Measurements from ENCODE around the gene GRWD1.

The GRWD1 gene

GRCh38 chr19:48456864-48457263 lies 11.1 kb downstream of the GRWD1 start:
- no peak overlapping the region for H3K4me3 ChIP-seq (ENCODE audit: low read depth, low read length)
- H3K27me3 ChIP-seq, result no peaks in the 10 kb centered on the region
- TF ChIP-seq CTCF (IDR thresholded peaks at IDR 0.05; ENCODE audit: low read depth, low read length), result no peak
- no peaks in the 10 kb centered on the region for H3K4me1 ChIP-seq
- no peaks in the 10 kb centered on the region for H3K9me3 ChIP-seq
- no peak for DNase-seq
- peaks cover 39% of the 10 kb centered on the region for H3K36me3 ChIP-seq

- no peak for TF ChIP-seq CTCF (IDR thresholded peaks at IDR 0.05; ENCODE audit: low read depth, low read length)
- peaks cover 34% of the 10 kb centered on the region for H3K36me3 ChIP-seq
- DNase-seq, result no peak
- H3K4me1 ChIP-seq, result no peaks in the 10 kb centered on the region
- no peak overlapping the region for H3K4me3 ChIP-seq (ENCODE audit: low read depth, low read length)
- H3K9me3 ChIP-seq, result no peaks in the 10 kb centered on the region
- no peaks in the 10 kb centered on the region for H3K27me3 ChIP-seq
Observed at GRCh38 chr19:48458016-48458415, 12.2 kb downstream of the GRWD1 start.

GRCh38 chr19:48461651-48461981 lies 15.8 kb downstream of the GRWD1 start:
- no peaks in the 10 kb centered on the region for H3K4me1 ChIP-seq
- no peak for DNase-seq
- TF ChIP-seq CTCF (IDR thresholded peaks at IDR 0.05; ENCODE audit: low read depth, low read length), result no peak
- no peaks in the 10 kb centered on the region for H3K9me3 ChIP-seq
- peaks cover 12% of the 10 kb centered on the region for H3K36me3 ChIP-seq
- H3K4me3 ChIP-seq (ENCODE audit: low read depth, low read length), result no peak overlapping the region
- no peaks in the 10 kb centered on the region for H3K27me3 ChIP-seq

- TF ChIP-seq CTCF (IDR thresholded peaks at IDR 0.05; ENCODE audit: low read depth, low read length), result no peak
- H3K36me3 ChIP-seq, result peaks cover 9% of the 10 kb centered on the region
- H3K9me3 ChIP-seq, result no peaks in the 10 kb centered on the region
- DNase-seq, result no peak
- no peaks in the 10 kb centered on the region for H3K27me3 ChIP-seq
- no peaks in the 10 kb centered on the region for H3K4me1 ChIP-seq
- no peak overlapping the region for H3K4me3 ChIP-seq (ENCODE audit: low read depth, low read length)
Observed at GRCh38 chr19:48461982-48462655, 16.3 kb downstream of the GRWD1 start.

GRCh38 chr19:48465215-48465614 lies 19.4 kb downstream of the GRWD1 start:
- Histone ChIP-seq H3K27me3 (no peaks in the 10 kb centered on the region), H3K4me3 (ENCODE audit: low read depth, low read length) (no peak overlapping the region), H3K9me3 (no peaks in the 10 kb centered on the region), H3K4me1 (no peaks in the 10 kb centered on the region), H3K36me3 (peaks cover 9% of the 10 kb centered on the region; the same call in 1 of the 2 replicates)
- no peak for DNase-seq
- TF ChIP-seq CTCF (IDR thresholded peaks at IDR 0.05; ENCODE audit: low read depth, low read length), result no peak

GRCh38 chr19:48466561-48467325 lies 21.0 kb downstream of the GRWD1 start:
- H3K4me3 ChIP-seq (ENCODE audit: low read depth, low read length), result no peak overlapping the region
- no peak for TF ChIP-seq CTCF (IDR thresholded peaks at IDR 0.05; ENCODE audit: low read depth, low read length)
- H3K9me3 ChIP-seq, result no peaks in the 10 kb centered on the region
- DNase-seq, result no peak
- H3K4me1 ChIP-seq, result no peaks in the 10 kb centered on the region
- H3K27me3 ChIP-seq, result no peaks in the 10 kb centered on the region
- H3K36me3 ChIP-seq, result peaks cover 18% of the 10 kb centered on the region

All from BE2C (cell line).